Keratinocyte (primary cell): ENCODE data around the gene AMER3. TPM values are rescaled to one million over a fixed set of nuclear protein-coding genes. Genes with fewer than 3 reads are reported as not detected.

Experiments used
- DNase-seq: peaks from one replicate; pipeline ENCODE4 v3.0.0-alpha.2; 2011; ENCODE audit warnings: low read depth, missing footprints, low spot score
- FAIRE-seq: peaks from 2 replicates; lab custom pipeline; 2011; peaks lifted over from hg19 to GRCh38; lab: Jason Lieb, UNC
- H2AFZ ChIP-seq: 2 replicates; pipeline ENCODE4 v1.6.0; 2012; ENCODE audit warnings: low read length, control low read depth, inconsistent platforms; ENCODE audit not compliant: control insufficient read depth
- H3K27ac ChIP-seq: 2 replicates; pipeline ENCODE4 v1.5.1; 2011; ENCODE audit warnings: low read length; ENCODE audit not compliant: control insufficient read depth, insufficient read depth
- H3K27me3 ChIP-seq: 3 replicates; pipeline ENCODE4 v1.6.0; 2011; ENCODE audit warnings: low read length; ENCODE audit not compliant: control insufficient read depth, insufficient read depth; ENCODE audit errors: extremely low read depth
- H3K36me3 ChIP-seq, 2 experiments: 2 replicates in 1 of 2; 3 replicates in 1 of 2; pipeline ENCODE4 v1.5.1; 2011; ENCODE audit warnings: low read length in 2 of 2, mild to moderate bottlenecking in 1 of 2; ENCODE audit not compliant: control insufficient read depth in 2 of 2, insufficient read depth in 2 of 2; ENCODE audit errors: extremely low read depth in 1 of 2
- H3K4me1 ChIP-seq: 3 replicates; pipeline ENCODE4 v1.5.1; 2011; ENCODE audit warnings: low read length; ENCODE audit not compliant: control insufficient read depth, insufficient read depth; ENCODE audit errors: extremely low read depth
- H3K4me2 ChIP-seq: 3 replicates; pipeline ENCODE4 v1.6.0; 2011; ENCODE audit warnings: low read depth, low read length; ENCODE audit not compliant: control insufficient read depth, insufficient read depth; ENCODE audit errors: extremely low read depth
- H3K4me3 ChIP-seq, 3 experiments: fragments of 200-600 bp in 1 of 3; sonication (generic) in 1 of 3; 2 replicates in 2 of 3; 3 replicates in 1 of 3; pipeline ENCODE4 v1.5.1; 2011 to 2016; ENCODE audit warnings: low read length in 3 of 3, mild to moderate bottlenecking in 3 of 3, control low read depth in 2 of 3, inconsistent platforms in 1 of 3, low read depth in 1 of 3, mixed read lengths in 1 of 3, mixed run types in 1 of 3, moderate library complexity in 1 of 3; ENCODE audit not compliant: control insufficient read depth in 2 of 3, insufficient read depth in 2 of 3; ENCODE audit errors: extremely low read depth in 1 of 3
- H3K79me2 ChIP-seq: 2 replicates; pipeline ENCODE4 v1.6.0; 2012; ENCODE audit warnings: low read length; ENCODE audit not compliant: control insufficient read depth, insufficient read depth
- H3K9ac ChIP-seq: 3 replicates; pipeline ENCODE4 v1.6.0; 2011; ENCODE audit warnings: low read length; ENCODE audit not compliant: control insufficient read depth, insufficient read depth; ENCODE audit errors: extremely low read depth
- H3K9me1 ChIP-seq: 3 replicates; pipeline ENCODE4 v1.6.0; 2011; ENCODE audit warnings: low read length; ENCODE audit not compliant: control insufficient read depth, insufficient read depth; ENCODE audit errors: extremely low read depth
- H3K9me3 ChIP-seq: 2 replicates; pipeline ENCODE4 v1.5.1; 2012; ENCODE audit warnings: low read depth, low read length; ENCODE audit not compliant: control insufficient read depth
- H4K20me1 ChIP-seq: 3 replicates; pipeline ENCODE4 v1.6.0; 2011; ENCODE audit warnings: low read length; ENCODE audit not compliant: control insufficient read depth, insufficient read depth; ENCODE audit errors: extremely low read depth
- EZH2 ChIP-seq: IDR thresholded peaks from one replicate; pipeline ENCODE4 v1.6.1; 2012; ENCODE audit warnings: inconsistent platforms, mild to moderate bottlenecking, low read length, moderate library complexity
- dilution Hi-C: fragments of 300-500 bp; cut with MboI; formaldehyde crosslinking; loops from one replicate; pipeline ENCODE4 v1.7.0; 2020; ENCODE audit warnings: low sequenced_read_pairs; ENCODE audit not compliant: extremely low pct_ligation_motif_present
- polyA plus RNA-seq, 5 experiments: library from polyadenylated mRNA; depleted of rRNA in 3 of 5; stranded (reverse) in 3 of 5; stranded (forward) in 1 of 5; unstranded in 1 of 5; fragments of >200 nt; gene quantifications; 1 replicate in 1 of 5; 2 replicates in 3 of 5; 3 replicates in 1 of 5; pipeline versions ENCODE4 v1.2.1 to v1.2.3, GENCODE V29; 2011 to 2012; ENCODE audit warnings: missing spikeins in 2 of 5, low read depth in 1 of 5, low replicate concordance in 1 of 5
- TF ChIP-seq, protein P1 (sequence below), 3 experiments: IDR thresholded peaks in 1 of 3; conservative IDR thresholded peaks in 1 of 3; optimal IDR thresholded peaks in 1 of 3; 2 replicates in 2 of 3; 3 replicates in 1 of 3; pipeline versions ENCODE3 to v1.5.1; 2011; ENCODE audit warnings: low read length in 3 of 3, mild to moderate bottlenecking in 3 of 3, moderate library complexity in 2 of 3, control low read depth in 1 of 3, inconsistent platforms in 1 of 3; ENCODE audit not compliant: insufficient read depth in 2 of 3; ENCODE audit errors: extremely low read depth in 1 of 3

Gene AMER3
- polyA plus RNA-seq, 1 donor (not counting 4 experiments of a cell fraction or from before 2014, with no cell fraction given), result not detected

GRCh38 chr2:130785466-130786055 lies 30.2 kb downstream of the AMER3 start:
- Histone ChIP-seq H4K20me1 (no peaks in the 10 kb centered on the region), H3K79me2 (no peaks in the 10 kb centered on the region), H3K36me3 (no peaks in the 10 kb centered on the region), H3K4me2 (no peak overlapping the region), H3K27ac (no peak overlapping the region), H3K9me3 (no peaks in the 10 kb centered on the region), H3K9me1 (no peaks in the 10 kb centered on the region), H3K27me3 (no peaks in the 10 kb centered on the region), H3K4me3 (no peak overlapping the region), H2AFZ (no peak overlapping the region), H3K4me1 (no peaks in the 10 kb centered on the region), H3K9ac (no peak overlapping the region)
- dilution Hi-C loops, result no loop called here
- TF ChIP-seq, protein P1, sequence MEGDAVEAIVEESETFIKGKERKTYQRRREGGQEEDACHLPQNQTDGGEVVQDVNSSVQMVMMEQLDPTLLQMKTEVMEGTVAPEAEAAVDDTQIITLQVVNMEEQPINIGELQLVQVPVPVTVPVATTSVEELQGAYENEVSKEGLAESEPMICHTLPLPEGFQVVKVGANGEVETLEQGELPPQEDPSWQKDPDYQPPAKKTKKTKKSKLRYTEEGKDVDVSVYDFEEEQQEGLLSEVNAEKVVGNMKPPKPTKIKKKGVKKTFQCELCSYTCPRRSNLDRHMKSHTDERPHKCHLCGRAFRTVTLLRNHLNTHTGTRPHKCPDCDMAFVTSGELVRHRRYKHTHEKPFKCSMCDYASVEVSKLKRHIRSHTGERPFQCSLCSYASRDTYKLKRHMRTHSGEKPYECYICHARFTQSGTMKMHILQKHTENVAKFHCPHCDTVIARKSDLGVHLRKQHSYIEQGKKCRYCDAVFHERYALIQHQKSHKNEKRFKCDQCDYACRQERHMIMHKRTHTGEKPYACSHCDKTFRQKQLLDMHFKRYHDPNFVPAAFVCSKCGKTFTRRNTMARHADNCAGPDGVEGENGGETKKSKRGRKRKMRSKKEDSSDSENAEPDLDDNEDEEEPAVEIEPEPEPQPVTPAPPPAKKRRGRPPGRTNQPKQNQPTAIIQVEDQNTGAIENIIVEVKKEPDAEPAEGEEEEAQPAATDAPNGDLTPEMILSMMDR (optimal IDR thresholded peaks at IDR 0.05 in 1 of 3, IDR thresholded peaks at IDR 0.05 in 1 of 3, conservative IDR thresholded peaks at IDR 0.05 in 1 of 3; ENCODE audit: extremely low read depth in 1 of 3, insufficient read depth in 2 of 3, low read length in 3 of 3), result no peak
- TF ChIP-seq EZH2, result no peak
- no peak for DNase-seq
- FAIRE-seq, result no peak

- H3K27me3 ChIP-seq, result no peaks in the 10 kb centered on the region
- H3K9ac ChIP-seq, result no peak overlapping the region
- no peaks in the 10 kb centered on the region for H3K4me1 ChIP-seq
- H3K9me3 ChIP-seq, result no peaks in the 10 kb centered on the region
- FAIRE-seq (no peak), DNase-seq (no peak)
- no peaks in the 10 kb centered on the region for H4K20me1 ChIP-seq
- H3K4me2 ChIP-seq, result no peak overlapping the region
- H3K79me2 ChIP-seq, result no peaks in the 10 kb centered on the region
- no peak overlapping the region for H2AFZ ChIP-seq
- H3K9me1 ChIP-seq, result no peaks in the 10 kb centered on the region
- H3K36me3 ChIP-seq, result no peaks in the 10 kb centered on the region
- TF ChIP-seq, protein P1 (optimal IDR thresholded peaks at IDR 0.05 in 1 of 3, IDR thresholded peaks at IDR 0.05 in 1 of 3, conservative IDR thresholded peaks at IDR 0.05 in 1 of 3; ENCODE audit: extremely low read depth in 1 of 3, insufficient read depth in 2 of 3, low read length in 3 of 3), result no peak
- no peak for TF ChIP-seq EZH2
- H3K27ac ChIP-seq, result no peak overlapping the region
- no peak overlapping the region for H3K4me3 ChIP-seq
- dilution Hi-C loops, result no loop called here
Measured at GRCh38 chr2:130786076-130786475, 30.7 kb downstream of the AMER3 start.
